ENCODE data around the gene NT5C3B.
"Not testable (repeated sequence)": the region's sequence is repeated elsewhere in the genome, so short reads cannot be mapped to it uniquely, and the experiment has no call there.

The NT5C3B gene

GRCh38 chr17:41784207-41784744 lies 51.8 kb downstream of the NT5C3B start:
- DNase-seq (ENCODE audit: low read depth) = no peak

GRCh38 chr17:41782142-41782541 lies 53.9 kb downstream of the NT5C3B start:
- DNase-seq (ENCODE audit: low read depth) = no peak

- no peak for DNase-seq (ENCODE audit: low read depth)
Measured at GRCh38 chr17:41781404-41782110, 54.5 kb downstream of the NT5C3B start.

- no peak for DNase-seq (ENCODE audit: low read depth)
Measured at GRCh38 chr17:41779954-41780353, 56.1 kb downstream of the NT5C3B start.

- no peak for DNase-seq (ENCODE audit: low read depth)
Measured at GRCh38 chr17:41777574-41778188, 58.4 kb downstream of the NT5C3B start.

- DNase-seq (ENCODE audit: low read depth) = no peak
Measured at GRCh38 chr17:41777157-41777573, 58.9 kb downstream of the NT5C3B start.

- not testable (repeated sequence) for DNase-seq (ENCODE audit: low read depth)
Measured at GRCh38 chr17:41776262-41776900, 59.7 kb downstream of the NT5C3B start.

- DNase-seq (ENCODE audit: low read depth) = no peak
Measured at GRCh38 chr17:41775394-41776226, 60.4 kb downstream of the NT5C3B start.
